Lower leg skin (tissue), 4 donors: ENCODE results near the gene PRICKLE4. TPM values are rescaled to one million over a fixed set of nuclear protein-coding genes. Genes with fewer than 3 reads are reported as not detected.

Source experiments
- DNase-seq, 2 donors: peaks; one replicate each; pipeline ENCODE4 v3.0.0-alpha.2; 2019; ENCODE audit warnings: low spot score in 2 of 2
- H3K4me3 ChIP-seq: fragments of 200-600 bp; sonication (generic); 2 replicates; pipeline ENCODE4 v1.5.1; 2017; ENCODE audit warnings: mild to moderate bottlenecking, low read depth; ENCODE audit not compliant: poor library complexity, severe bottlenecking
- POLR2A ChIP-seq, 2 donors: fragments of 450-650 bp; IDR thresholded peaks; one replicate each; pipeline ENCODE4 v1.6.1; 2016 to 2017; ENCODE audit warnings: antibody characterized with exemption in 2 of 2, mild to moderate bottlenecking in 1 of 2, moderate library complexity in 1 of 2
- WGBS, 2 donors: methylation state at CpG; one replicate each; pipeline ENCODE4 v1.1.5; 2018; 5-methylcytosine and 5-hydroxymethylcytosine counted together
- intact Hi-C: fragments of 100-400 bp; cut with DNase I; formaldehyde crosslinking; loops from one replicate; pipeline ENCODE4 v1.15.0; 2023; ENCODE audit warnings: low total_unique reads
- total RNA-seq, 4 donors: library from RNA; depleted of rRNA; stranded (reverse); fragments of >200 nt; gene quantifications; one replicate each; pipeline ENCODE4 v1.1.0, GENCODE V29; 2016
- TF ChIP-seq, protein P1 (sequence below), 3 donors: fragments of 450-650 bp; IDR thresholded peaks; one replicate each; pipeline ENCODE4 v1.5.1; 2016; ENCODE audit warnings: antibody characterized with exemption in 3 of 3, mild to moderate bottlenecking in 3 of 3, moderate library complexity in 2 of 3

Gene PRICKLE4
- total RNA-seq, 4 donors from 2014 or later, result 3.2 to 5.0 (median 3.9) TPM

DNA sequence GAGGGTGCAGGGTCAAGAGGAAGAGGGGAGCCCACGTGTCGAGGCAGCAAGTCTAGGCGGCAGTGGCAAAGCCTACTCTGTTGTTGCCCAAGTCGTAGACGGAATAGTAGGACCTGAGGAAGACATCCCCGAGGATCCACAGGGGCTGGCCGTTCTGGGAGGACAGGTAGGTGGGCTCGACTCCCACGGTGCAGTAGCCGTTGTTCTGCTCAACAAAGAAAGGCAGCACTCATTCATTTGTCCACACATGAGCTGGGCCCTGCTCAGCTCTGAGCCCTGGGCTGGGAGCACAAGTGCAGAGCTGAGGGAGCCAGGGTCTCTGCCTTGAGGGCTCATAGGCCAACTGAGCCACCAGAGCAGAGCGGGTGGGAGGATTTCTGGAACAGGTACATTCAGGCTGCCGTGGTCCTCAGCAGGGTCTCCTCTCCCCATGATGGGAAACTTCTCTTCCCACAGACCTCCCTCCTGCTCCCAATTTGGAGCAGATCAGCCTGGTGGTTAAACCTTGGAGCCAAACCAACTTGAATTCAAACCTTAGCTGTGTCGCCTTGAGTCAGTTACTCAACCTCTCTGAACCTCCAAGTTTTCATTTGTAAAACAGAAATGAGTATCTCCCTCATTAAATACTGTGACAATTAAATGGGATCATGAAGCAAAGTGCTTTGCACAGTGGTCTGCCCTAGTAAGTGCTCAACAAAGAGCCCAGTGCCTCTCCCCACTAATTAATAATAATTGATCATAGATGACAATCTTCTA, 43.6 kb upstream of the PRICKLE4 start:
- no peak overlapping the region for H3K4me3 ChIP-seq
- 90 to 92% methylated on average over 13 of the region's 13 CpGs for whole genome bisulfite sequencing, 2 donors
- no peak for TF ChIP-seq POLR2A (IDR thresholded peaks at IDR 0.05)
- TF ChIP-seq, protein P1, sequence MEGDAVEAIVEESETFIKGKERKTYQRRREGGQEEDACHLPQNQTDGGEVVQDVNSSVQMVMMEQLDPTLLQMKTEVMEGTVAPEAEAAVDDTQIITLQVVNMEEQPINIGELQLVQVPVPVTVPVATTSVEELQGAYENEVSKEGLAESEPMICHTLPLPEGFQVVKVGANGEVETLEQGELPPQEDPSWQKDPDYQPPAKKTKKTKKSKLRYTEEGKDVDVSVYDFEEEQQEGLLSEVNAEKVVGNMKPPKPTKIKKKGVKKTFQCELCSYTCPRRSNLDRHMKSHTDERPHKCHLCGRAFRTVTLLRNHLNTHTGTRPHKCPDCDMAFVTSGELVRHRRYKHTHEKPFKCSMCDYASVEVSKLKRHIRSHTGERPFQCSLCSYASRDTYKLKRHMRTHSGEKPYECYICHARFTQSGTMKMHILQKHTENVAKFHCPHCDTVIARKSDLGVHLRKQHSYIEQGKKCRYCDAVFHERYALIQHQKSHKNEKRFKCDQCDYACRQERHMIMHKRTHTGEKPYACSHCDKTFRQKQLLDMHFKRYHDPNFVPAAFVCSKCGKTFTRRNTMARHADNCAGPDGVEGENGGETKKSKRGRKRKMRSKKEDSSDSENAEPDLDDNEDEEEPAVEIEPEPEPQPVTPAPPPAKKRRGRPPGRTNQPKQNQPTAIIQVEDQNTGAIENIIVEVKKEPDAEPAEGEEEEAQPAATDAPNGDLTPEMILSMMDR (IDR thresholded peaks at IDR 0.05), result no peak
- intact Hi-C loops, result no loop called here
- DNase-seq, result no peak

DNA sequence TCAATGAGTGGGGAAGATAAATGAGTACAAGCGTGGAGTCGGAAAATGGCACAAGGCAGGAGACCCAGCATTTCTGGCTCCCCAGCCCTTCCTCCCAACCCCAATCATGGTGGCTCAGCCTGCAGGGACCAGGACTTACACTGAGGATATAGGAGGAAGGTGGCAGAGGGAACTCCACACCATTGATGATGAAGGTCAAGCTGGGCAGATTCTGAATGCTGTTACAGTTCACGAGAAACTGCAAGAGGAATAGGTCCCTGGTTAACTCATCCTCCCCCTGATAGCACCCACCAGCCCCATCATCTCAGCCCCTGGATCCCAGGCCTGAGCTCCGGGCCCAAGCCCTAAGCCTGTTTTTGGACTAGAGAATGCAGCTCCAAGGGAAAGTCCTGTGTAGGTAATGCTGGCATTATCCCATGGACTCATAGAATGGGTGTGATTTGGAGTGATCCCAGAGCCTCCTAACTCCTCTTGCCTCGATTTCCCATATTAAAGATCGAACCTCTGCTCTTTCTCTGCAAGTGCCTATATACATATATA, 42.9 kb upstream of the PRICKLE4 start:
- DNase-seq, result no peak
- no peak for TF ChIP-seq POLR2A (IDR thresholded peaks at IDR 0.05)
- TF ChIP-seq, protein P1 (IDR thresholded peaks at IDR 0.05), result no peak
- intact Hi-C loops, result no loop called here
- 87 to 91% methylated on average over 6 of the region's 6 CpGs for WGBS, 2 donors
- H3K4me3 ChIP-seq, result no peak overlapping the region

DNA sequence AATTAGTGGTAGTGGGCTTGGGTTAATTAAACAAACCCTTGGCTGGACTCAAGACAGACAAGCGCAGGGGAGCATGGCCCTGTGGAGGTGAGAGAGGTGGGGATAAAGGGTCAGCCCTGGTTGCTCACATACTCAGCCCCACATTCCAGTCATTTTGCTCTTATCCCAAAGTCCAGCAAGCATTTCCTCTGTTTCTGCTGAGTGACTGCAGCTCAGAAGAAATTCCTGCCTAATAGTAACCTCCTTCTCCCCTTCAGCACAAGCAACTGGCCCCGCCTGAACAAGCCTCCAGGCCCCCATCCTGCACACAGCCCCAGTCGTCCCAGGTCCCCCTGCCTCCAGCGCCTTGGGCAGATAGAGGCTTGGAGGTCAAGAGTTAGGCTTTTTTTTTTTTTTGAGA, 41.5 kb upstream of the PRICKLE4 start:
- TF ChIP-seq POLR2A (IDR thresholded peaks at IDR 0.05), result no peak
- TF ChIP-seq, protein P1 (IDR thresholded peaks at IDR 0.05), result no peak
- no peak for DNase-seq
- H3K4me3 ChIP-seq, result no peak overlapping the region
- WGBS, 2 donors, result 86 to 94% methylated on average over 4 of the region's 4 CpGs
- intact Hi-C loops, result no loop called here

DNA sequence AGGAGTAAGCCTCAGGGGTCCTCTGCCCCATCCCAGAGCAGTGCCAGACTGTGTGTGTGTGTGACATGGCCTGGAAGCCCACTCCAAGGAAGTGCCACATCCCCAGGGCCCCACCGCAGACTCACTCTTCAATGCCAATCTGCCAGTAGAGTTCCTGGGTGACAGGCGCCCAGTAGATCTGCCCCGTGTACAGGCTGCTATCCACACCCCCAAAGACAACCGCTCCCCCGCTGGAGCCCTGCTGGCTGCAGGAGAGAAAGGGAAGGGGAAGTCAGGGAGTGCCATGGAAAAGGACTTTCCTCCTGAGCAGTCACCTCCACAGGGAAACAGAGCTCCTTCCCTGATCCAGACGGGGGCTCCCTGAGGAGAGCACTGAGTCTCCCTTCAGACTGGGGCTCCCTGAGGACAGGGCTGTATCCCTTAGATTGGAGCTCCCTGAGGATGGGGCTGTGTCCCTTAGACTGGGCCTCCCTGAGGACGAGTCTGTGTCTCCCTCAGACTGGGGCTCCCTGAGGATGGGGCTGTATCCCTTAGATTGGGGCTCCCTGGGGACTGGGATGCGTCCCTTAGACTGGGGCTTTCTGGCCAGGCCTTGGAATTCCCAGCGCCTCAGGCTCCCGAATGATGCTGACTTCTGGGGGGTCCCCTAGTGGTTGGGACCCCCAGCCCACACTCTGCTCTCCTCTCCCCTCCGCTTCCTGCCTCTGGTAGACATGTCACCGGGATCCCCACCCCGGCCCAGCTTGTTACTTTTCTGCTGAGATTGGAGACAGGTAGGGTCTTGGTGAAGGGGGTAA, 40.0 kb upstream of the PRICKLE4 start:
- TF ChIP-seq, protein P1 (IDR thresholded peaks at IDR 0.05), result no peak
- no peak for TF ChIP-seq POLR2A (IDR thresholded peaks at IDR 0.05)
- H3K4me3 ChIP-seq, result no peak overlapping the region
- WGBS, 2 donors, result 83 to 85% methylated on average over 12 to 13 of the region's 13 CpGs
- no peak for DNase-seq
- intact Hi-C loops, result no loop called here

DNA sequence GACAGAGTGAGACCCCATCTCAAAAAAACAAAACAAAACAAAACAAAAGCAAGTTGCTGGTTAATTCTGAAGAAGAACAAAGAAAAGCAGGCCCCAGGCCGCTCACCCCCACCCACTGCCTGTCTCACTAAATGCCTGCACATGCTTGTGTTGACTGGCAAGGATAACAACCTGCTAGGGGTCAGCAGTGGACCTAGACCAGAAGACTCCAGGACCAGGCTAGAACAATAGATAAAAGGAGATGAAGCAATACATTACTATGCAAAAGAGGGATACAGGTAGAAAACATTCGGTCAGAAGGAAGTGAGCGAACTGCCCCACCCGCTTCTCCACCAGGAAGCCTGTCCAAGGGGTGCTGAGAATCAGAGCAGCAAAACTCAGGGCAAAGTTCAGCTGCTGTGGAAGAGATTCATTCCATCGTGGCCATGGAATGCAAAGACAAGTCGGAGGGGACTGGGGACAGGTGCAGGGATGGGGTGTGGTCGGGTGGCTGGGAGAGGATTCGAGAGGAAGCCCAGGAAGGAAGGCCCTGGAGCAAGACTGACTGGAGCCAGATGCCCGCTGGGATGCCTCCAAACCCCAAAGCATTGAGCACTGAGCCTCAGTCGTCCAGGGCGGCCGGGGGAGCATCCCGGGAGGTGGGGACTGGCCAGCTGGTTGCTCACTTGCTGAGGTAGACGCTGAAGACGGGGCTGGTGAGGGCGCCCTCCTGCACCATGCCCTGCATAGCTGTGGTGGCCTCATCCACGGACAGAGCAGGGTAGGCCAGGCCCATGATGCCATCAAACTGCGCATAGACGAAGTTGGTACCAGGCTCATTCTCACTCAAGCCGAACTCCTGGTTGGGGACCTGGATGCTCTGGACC, 38.7 kb upstream of the PRICKLE4 start:
- TF ChIP-seq, protein P1 (IDR thresholded peaks at IDR 0.05), result no peak
- TF ChIP-seq POLR2A (IDR thresholded peaks at IDR 0.05), result no peak
- H3K4me3 ChIP-seq, result no peak overlapping the region
- intact Hi-C loops, result no loop called here
- WGBS, 2 donors, result 84 to 87% methylated on average over 18 to 20 of the region's 20 CpGs
- DNase-seq, result no peak
